GM18505 (cell line): ENCODE data around the gene ARF1.

Experiments
- ATAC-seq: cut with Tn5 transposase; IDR thresholded peaks from one replicate; pipeline ENCODE4 v1.9.1; 2021; ENCODE audit not compliant: unreplicated experiment
- POLR2A ChIP-seq: IDR thresholded peaks from 4 replicates; pipeline ENCODE4 v1.6.1; 2011; ENCODE audit warnings: borderline replicate concordance; ENCODE audit not compliant: insufficient read depth, insufficient read length; ENCODE audit errors: extremely low read depth

Gene ARF1

DNA sequence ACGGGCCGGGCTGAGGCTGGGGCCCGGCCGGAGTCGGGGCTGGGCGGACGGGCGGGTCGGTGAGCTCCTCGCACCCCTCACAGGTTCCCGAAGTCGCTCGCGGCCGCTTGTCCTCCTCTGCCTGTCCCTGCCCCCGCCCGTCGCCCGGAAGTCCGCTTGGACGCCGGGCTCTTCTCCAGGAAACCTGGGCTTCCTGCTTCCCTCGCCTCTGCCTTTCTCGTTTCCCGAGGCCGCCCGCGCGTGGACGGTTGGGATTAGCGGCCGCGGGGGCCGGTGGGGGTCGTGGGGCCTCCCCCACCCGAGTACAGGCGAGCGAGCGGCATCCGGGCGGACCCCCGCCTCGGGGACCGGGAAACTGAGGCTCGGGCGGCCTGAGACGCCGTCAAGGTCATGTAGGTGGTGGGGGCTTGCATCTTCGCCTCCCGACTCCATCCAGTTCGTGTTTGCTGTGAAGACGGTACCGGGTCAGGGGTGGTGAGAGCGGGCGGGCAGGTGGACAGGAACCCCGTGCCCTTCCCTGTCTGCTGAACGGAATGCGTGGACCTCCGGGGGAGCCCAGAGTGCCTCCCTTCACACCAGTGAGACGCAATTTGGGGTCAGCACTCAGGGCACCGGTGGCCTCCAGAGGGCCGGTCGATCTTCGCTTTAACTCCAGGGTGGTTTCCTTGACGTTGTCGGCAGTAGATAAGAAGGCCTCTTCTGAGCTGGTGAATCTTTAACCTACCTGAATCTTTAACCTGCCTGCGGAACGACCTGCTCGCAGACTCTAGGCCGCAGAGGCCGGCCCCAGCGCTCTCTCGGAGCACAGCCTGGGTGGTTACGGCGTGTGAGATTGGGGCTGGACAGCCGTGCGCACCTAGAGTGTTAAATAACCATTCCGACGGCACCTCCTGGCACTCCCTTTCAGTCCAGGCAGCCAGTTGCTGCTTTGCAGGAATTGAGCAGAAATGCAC is 686 bp downstream of the ARF1 start:
- ATAC-seq: peak; percentile 24
- no peak for TF ChIP-seq POLR2A

DNA sequence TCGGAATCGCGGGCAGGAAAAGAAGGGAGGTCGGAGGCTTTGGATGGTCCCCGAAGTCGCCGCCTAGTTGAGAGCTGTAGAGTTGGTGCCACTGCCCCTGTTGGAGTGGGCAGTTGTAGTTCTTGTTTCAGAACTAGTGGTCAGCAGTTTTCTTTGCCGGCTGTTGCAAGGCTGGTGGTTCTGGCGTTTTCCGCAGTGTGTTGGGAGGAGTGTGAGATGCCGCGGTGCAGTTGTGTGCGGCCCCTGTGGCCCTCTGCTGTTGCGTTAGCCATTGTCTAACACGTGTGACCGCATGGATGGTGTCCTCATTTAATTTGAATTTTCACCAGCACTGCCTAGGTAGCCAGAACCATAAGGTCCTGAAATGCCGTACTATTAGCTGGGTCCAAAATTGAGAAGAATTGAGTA is 1.4 kb downstream of the ARF1 start:
- no peak for TF ChIP-seq POLR2A
- no peak for ATAC-seq

DNA sequence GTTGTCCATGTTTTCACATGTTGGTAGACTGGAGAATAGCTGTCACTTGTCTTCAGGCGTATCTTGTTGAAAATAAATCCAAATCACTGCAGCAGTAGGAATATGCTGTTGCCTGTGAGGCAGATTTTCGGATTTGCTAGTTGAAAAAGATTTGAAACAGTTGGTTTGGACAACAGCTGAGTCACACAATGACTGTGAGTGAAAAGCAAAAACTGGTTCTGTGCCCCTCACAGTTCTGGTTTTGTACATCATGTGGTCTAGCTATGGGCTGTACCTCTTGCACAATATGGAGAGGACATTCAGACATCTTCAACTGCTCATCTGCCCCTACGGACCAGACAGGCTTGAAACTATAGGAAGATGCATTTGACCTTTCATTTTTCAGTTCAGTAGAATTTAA is 1.8 kb downstream of the ARF1 start:
- no peak for ATAC-seq
- TF ChIP-seq POLR2A: no peak

DNA sequence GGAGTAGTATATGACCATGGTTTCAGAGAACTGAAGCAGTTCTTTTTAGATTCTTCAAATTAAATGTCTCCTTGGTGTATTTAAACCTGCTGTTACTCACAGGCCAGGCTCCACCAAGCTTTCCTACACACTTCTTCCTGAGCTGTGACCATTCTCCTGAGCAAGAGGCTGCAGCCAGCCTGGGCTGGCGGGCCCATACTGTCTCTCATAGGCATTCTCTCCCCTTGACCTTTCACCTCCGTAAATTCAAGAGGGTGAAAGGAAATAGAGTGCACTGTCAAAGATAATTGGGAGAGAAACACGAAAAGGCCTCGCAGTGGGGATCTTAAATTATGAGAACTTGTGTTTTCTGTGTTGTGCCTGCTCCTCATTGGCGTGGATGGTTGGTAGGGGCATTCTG is 2.3 kb downstream of the ARF1 start:
- TF ChIP-seq POLR2A: no peak
- ATAC-seq: no peak

DNA sequence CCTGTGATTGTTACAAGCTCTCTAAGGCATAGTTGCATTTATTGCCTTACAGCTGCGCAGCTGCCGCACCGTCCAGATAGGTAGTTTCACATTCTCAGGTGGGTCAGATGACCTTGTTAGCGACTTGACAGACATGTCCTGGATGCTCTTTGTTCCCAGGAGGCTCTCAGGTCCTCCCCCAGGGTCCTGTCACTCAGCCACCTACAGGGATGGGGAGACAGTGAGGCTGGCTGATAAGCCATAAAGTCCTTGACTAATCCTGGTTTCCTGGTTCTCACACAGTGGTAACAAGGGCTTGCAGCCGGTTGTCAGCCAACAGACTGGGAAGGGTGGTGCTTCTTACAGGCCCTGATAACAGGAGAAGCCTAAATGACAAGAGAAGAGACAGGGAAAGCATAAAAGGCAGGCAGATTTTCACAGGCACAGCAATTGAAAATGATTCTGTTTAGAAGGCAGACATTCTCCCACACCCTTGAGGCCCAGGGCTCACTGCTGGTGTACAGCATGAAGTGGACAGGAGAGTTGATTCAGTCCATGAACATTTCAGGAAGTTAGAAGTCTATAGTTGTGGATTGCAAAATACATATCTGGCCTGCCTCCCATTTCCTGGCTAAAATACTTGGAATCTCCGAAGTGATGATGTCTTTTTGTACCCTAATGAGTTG is 2.9 kb downstream of the ARF1 start:
- no peak for TF ChIP-seq POLR2A
- no peak for ATAC-seq

DNA sequence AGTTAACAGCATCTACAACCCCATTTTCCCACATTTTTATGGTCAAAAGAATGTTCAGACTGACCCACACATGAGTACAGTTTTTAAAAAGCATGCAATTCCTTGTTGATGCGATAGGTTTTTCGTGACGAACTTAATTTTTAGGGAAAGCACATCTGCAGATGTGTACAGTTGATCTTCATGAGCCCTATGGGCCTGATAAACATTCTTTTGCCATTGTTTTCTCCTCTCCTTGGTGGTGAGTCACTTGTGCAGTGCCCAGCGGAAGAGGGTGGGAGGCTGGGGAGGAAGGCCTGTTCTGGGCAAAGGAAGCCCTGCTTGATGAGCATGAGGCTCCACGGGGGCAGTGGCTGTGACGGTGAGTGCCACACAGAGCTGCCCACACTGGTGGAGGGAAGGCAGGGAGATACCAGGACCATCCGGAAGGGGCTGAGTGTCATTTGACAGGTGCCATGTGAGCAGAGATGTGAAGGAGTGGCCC is 5.3 kb downstream of the ARF1 start:
- peak; percentile 19 for TF ChIP-seq POLR2A
- ATAC-seq: no peak

DNA sequence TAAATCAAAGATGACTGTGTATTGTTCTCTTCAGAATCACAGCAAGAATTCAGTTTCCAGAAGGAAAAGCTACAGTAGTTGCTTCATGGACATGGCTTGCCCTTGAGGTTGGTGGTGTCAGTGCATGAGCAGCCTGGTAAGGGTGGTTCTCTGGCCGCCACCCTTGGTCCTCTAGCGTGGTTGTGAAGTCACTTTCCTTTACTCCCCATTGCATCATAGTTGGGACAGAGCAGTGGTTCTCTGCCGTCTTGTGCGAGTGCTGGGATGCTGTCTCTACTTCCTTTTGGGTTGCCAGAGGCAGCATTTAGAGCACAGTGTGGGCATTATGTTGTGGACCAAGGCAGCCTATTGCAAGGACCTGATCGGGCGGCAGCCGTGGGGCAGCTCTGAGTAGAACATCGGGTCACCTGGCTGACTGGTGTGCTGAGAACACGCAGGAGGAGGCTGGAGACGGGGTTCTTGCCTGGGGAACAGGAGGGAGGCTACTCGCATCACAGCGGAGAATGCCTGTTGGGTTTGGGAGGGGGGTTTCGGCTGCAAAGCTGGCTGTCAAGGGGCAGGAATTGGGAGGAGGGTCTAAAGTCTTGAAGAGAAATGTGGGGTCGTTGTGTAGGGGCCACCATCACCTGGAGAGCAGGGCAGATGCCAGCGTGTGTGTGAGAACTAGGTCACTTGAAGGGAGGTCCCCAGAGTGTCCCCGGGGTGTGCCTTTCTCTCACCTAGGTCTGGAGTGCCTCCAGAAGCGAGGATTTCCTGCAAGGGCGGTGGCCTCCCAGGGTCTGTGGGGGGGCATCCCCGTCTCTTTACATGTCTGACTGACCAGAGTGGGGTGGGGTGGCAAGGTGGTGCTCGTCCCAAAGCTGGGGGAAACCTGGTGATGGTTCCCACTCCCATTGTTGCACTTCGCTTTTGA is 6.3 kb downstream of the ARF1 start:
- no peak for TF ChIP-seq POLR2A
- no peak for ATAC-seq

DNA sequence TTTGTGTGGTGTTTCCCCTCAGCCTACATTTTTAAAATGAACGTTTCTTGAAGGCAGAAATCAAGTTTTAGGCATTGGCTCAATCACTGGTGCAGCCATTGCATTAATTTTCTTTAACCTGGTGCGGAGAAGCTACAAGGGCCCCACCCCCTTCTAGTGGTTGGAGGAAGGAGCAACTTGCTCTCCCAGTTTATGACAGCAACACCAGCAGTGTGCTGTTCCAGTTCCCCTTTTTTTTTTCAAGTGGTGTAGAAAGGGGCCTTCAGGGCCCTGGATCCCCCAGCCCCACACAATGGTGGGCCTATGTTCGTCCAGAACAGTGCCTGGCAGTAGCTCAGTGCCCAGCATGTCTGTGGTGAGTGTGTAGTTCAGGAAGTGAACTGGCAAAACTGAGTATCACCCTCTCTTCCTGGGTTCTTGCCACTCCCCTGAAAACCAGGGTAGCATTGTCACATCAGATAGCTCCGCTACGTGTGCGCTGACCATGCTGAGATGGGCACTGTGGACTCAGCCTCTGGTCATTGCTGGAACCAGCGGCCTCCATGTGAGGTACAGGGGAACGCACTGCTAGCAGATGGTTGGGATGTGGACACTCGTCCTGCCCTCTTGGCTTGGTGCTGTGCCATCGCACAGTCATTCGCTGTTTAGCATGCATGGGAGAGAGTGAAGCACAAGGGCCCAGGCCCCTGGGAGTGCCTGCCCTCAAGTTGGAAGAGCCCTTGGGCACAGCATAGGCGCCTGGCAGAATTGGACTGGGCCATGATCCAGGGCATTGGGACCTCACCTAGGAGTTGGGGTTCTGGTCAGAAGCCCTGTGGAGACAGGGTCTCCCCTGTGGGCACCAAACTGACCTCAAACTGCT is 7.2 kb downstream of the ARF1 start:
- no peak for ATAC-seq
- peak; percentile 10 for TF ChIP-seq POLR2A

DNA sequence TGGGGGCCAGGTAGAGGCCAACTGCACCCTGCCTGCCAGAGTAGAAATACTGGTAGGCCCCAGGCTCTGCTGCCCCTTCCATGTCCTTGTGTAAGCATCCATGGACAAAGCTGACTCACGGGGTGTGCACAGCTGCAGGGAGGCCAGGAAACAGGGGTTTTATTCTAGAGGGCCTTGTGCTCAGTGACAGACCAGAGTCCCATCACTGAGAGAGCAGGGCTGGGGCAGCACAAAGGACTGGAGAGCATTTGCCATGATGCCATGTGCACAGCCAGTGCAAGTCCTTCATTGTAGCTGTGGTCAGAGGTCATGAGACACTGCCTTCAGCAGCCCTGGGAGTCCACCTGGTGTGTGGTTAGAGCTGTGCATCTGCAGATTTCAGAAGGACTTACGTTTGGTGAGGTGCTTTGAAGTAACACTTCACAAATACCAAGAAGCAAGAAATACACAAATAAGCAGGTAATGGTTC is 8.1 kb downstream of the ARF1 start:
- no peak for ATAC-seq
- TF ChIP-seq POLR2A: no peak

DNA sequence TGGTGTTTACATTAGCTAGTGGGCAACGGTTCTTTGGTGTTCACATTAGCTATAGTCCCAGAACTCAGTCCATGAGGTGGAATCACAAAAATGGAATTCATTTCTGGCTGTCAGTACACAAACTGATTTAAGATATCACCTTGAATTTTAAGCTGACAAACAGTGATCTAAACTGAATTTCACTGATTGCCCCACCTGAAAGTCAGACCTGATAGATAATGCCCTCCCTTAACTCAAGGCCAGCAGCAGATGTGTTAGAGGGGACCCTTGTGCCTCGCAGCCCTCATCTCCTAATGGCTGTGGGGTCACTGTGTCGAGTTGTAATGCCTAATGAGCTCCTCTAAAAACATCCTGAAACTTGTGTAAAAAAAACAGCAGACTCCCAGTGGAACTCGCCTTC is 8.6 kb downstream of the ARF1 start:
- TF ChIP-seq POLR2A: no peak
- ATAC-seq: no peak

DNA sequence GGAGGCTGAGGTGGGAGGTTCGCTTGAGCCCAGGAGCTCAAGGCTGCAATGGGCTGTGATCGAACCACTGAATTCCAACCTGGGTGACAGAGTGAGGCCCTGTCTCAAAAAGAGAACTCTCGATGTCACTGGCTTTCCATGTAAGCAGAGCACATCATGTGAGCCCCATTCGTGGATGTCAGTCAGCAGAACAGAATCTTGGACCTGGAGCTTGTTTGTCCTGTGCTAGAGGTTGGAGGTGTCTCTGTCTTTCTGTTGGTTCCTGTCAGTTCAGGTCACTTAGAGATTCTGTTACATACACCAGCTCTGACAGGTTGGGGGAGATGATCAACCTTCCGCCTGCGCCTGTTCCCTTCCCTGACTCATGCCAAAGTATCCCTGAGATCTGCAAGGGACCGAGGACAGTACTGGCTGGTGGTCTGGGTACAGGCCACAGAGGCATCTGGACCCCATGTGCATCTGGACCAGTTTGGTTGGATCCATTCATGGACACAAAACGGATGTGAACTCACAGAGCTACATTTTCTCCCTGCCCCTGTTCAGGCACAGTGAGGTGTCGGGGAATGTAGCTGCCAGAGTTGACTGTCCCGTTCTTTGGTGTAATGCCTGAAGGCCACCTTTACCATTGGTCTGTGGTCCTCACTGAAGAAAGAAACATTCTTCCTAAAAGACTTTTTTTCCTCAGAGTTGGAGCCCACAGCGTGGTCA is 10.0 kb downstream of the ARF1 start:
- no peak for TF ChIP-seq POLR2A
- no peak for ATAC-seq
